Measurements from ENCODE around the gene LBH.

LBH gene

DNA sequence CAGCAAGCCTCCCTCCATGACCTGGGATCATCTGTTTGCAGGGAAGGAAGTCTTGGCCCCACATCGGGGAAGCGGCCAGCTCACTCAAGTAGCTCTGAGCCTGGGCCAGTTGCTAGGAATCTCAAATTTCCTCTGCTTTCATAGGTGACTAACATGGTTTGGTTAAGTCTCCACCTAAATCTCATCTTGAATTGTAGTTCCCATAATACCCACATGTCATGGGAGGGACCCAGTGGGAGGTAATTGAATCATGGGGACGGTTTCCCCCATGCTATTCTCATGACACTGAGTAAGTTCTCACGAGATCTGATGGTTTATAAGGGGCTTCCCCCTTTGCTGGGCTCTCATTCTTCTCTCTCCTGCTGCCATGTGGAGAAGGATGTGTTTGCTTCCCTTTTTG, 75.2 kb downstream of the LBH start:
- no peak for DNase-seq (ENCODE audit: low read depth)
- no peak overlapping the region for H3K4me3 ChIP-seq (ENCODE audit: low read length)
- TF ChIP-seq, protein P1, sequence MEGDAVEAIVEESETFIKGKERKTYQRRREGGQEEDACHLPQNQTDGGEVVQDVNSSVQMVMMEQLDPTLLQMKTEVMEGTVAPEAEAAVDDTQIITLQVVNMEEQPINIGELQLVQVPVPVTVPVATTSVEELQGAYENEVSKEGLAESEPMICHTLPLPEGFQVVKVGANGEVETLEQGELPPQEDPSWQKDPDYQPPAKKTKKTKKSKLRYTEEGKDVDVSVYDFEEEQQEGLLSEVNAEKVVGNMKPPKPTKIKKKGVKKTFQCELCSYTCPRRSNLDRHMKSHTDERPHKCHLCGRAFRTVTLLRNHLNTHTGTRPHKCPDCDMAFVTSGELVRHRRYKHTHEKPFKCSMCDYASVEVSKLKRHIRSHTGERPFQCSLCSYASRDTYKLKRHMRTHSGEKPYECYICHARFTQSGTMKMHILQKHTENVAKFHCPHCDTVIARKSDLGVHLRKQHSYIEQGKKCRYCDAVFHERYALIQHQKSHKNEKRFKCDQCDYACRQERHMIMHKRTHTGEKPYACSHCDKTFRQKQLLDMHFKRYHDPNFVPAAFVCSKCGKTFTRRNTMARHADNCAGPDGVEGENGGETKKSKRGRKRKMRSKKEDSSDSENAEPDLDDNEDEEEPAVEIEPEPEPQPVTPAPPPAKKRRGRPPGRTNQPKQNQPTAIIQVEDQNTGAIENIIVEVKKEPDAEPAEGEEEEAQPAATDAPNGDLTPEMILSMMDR (conservative IDR thresholded peaks at IDR 0.05; ENCODE audit: low read depth, low read length): no peak

GRCh38 chr2:30308280-30308679, 76.9 kb downstream of the LBH start:
- DNase-seq (ENCODE audit: low read depth): no peak
- H3K4me3 ChIP-seq (ENCODE audit: low read length): no peak overlapping the region
- TF ChIP-seq, protein P1 (conservative IDR thresholded peaks at IDR 0.05; ENCODE audit: low read depth, low read length): no peak

All from retinal pigment epithelial cell (primary cell).